EL (cell line): Measurements from ENCODE around the gene NMBR.
A peak's percentile ranks its signal among the peaks of the same experiment; 100 is the strongest.
"Not testable (repeated sequence)": the region's sequence is repeated elsewhere in the genome, so short reads cannot be mapped to it uniquely, and the experiment has no call there.

Source experiments
- DNase-seq: peaks from one replicate; pipeline ENCODE4 v3.0.0-alpha.2; 2016

Gene NMBR

DNA sequence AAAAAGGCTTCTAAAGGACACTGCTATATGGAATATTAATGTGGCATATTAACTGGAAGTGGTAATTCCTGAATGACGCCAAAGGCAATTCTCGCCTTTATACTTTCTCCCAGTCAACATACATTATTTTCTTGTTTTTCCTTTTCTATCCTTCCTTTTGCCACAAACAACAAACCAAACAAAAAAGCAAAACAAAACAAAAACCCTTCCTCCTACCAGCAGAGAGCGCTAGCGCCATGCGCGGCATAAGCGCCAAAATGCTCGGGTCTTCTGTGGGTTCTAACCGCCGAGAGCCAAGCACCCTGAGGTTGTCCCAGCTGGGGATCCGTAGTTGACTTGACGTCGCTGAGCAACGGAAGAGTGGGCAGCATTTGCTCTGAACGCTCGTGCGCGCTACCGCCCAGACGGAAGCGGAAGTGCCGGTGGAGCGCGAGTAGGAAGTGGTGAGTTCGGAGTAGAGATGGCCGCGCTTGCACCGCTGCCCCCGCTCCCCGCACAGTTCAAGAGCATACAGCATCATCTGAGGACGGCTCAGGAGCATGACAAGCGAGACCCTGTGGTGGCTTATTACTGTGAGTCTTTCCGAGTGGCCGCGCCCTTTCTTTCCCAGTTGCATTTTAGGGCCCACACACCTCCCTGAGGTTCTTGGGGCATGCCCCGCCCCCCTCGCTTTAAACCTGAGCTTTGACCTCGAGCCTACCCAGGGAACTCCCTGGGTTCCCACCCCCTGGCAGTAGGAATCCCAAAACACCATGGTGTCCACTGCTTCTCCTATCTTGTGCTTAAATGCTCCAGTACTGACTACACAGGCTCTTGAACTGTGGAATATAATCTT is at the start of gene NMBR, which contains the start of gene VTA1:
Gene NMBR (minus strand): TSS at position 295 of the 835 bp plus-strand sequence. CDS start 58,464 bp downstream, outside the sequence.
Gene VTA1 (plus strand): TSS at position 436 of the 835 bp plus-strand sequence. CDS start 25 bp downstream, at position 461.
- DNase-seq = peak; percentile 99

DNA sequence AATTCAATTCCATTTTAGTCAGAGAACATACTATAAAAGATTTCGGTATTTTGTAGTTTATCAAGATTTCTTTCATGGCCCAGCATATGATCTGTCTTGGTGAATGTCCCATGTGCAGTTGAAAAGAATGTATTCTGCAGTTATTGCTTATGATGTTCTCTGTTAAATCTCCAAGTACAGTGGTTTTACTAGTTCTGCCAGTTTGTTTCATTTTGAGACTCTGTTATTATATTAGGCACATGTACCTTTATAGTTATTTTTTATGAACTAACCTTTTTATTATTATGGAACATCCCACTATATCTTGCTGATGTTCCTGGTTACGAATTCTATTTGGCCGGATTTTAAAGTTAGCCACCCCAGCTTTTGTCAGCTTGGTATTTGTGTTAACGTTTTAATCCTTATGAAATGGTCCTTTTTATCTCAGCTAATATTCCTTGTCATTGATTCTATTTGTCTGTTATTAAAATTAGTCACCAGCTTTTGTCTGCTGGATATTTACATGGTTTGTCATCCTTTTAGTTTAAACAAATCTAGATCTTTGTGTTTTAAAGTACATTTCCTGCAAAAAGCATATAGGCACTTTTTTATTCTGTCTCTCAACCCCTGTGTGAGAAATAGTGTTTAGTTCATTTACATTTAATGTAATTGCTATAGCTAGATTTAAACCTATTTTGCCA is 49.1 kb upstream of the NMBR start:
- peak; percentile 49 for DNase-seq

- no peak for DNase-seq
Observed at GRCh38 chr6:142193621-142194020, 46.7 kb upstream of the NMBR start.

DNA sequence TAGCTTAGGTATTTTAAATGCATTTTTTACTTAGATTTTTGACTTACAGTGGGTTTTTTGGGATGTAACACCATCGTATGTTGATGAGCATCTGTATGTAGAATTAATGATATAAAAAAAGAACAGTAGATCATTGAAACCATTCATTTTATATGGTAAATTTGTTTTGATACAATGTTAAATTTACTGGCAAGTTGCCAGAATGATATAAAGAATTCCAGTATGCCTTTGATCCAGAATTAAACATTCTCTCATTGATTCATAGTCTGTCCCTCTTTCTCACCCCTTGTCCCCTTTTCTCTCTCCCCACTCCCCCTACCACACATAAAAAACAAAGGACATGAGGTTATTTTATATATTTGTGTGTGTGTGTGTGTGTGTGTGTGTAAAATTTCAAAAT is 45.4 kb upstream of the NMBR start:
- DNase-seq = no peak

- DNase-seq = no peak
Observed at GRCh38 chr6:142189057-142189456, 42.1 kb upstream of the NMBR start.

DNA sequence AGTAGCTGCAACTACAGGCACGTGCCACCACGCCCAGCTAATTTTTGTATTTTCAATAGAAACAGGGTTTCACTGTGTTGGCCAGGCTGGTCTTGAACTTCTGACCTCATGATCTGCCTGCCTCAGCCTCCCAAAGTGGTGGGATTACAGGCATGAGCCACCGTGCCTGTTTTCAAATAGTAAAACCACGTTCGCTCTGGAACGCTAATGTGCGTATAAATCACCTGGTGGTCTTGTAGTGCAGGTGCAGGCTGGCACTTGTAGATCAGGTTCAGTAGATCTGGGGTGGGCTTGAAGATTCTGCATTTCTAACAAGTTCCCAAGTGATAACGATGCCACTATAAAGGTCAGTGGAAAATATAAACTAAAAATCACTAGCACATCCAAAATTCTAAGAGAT is 41.4 kb upstream of the NMBR start:
- DNase-seq = not testable (repeated sequence)

GRCh38 chr6:142187209-142187608 is 40.3 kb upstream of the NMBR start:
- DNase-seq = no peak

DNA sequence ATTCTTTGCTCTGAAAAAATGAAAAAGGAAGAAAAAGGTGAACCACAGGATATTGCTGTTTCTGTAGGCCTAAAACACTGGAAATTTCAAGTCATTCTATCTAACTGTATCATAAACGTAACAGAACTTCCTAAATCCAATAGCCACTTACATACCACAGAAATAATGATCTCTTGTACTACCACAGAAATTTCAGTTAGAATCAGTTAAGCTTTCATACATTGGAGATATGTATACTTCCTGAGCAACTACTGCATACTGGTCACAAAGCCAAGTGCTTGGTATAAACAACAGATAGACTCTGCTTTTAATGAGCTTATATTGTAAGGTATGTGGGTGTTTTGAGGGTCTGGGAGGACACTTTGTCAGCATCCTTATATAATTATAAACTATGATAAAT is 38.7 kb upstream of the NMBR start:
- DNase-seq = no peak

GRCh38 chr6:142184307-142184706 is 37.4 kb upstream of the NMBR start:
- no peak for DNase-seq

GRCh38 chr6:142183351-142183750 is 36.4 kb upstream of the NMBR start:
- DNase-seq = no peak

DNA sequence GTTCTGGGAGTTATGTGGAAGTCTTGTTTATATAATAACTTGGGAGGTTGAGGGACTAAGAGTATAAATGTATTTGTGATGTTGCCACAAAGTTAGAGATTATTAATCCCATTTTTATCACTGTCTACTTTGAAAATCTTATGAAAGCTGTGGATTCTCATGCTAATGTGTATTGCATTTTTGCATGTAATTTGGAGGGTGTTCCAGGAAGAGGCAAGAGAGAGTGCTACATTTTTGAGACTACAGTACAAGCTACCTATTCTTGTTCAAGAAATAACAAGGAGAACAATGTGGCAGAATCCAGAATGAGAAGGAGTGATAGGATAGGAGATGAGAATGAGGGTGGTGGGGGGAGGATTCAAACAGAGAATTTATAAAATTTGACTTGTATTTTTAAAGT is 35.1 kb upstream of the NMBR start:
- no peak for DNase-seq

- DNase-seq = no peak
Observed at GRCh38 chr6:142178129-142178528, 31.2 kb upstream of the NMBR start.

DNA sequence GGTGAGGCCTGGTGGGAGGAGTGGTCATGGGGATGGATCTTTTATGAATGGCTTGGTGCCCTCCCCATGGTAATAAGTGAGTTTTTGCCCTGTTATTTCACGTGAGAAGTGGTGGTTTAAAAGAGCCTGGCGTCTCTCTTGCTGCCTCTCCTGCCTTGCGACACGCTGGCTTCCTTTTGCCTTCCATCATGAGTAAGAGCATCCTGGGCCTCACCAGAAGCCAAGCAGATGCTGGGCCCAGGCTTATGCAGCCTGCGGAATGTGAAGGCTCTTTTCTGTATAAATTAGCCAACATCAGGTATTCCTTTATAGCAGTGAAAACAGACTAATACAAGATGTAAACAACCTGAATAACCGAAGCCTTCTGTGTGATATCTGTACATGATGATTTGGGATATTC is 27.8 kb upstream of the NMBR start:
- no peak for DNase-seq

GRCh38 chr6:142173980-142174379 is 27.1 kb upstream of the NMBR start:
- DNase-seq = no peak

GRCh38 chr6:142172758-142173157 is 25.8 kb upstream of the NMBR start:
- DNase-seq = no peak

GRCh38 chr6:142171351-142171750 is 24.4 kb upstream of the NMBR start:
- DNase-seq = no peak

DNA sequence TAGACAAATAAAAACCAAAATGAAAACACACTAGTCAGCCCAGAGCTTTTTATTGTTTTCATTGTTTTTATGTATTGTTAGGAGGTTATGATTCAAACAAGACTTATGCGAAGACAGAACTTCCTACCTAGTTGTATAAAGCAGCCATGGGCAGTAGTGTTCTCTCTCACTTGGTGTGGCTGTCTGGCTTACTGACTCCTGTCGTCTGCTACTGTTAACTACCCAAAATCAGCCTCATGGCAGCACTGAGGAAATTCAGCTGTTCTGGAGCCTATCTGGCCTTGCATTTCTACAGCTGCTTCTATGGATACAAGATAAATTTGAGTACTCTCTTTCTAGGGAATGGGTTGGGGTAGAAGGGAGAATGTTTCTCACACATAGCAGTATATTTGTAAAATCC is 20.6 kb upstream of the NMBR start:
- no peak for DNase-seq

GRCh38 chr6:142167071-142167470 is 20.1 kb upstream of the NMBR start:
- DNase-seq = no peak

- no peak for DNase-seq
Observed at GRCh38 chr6:142165227-142165626, 18.3 kb upstream of the NMBR start.

GRCh38 chr6:142162780-142163179 is 15.9 kb upstream of the NMBR start:
- DNase-seq = no peak

DNA sequence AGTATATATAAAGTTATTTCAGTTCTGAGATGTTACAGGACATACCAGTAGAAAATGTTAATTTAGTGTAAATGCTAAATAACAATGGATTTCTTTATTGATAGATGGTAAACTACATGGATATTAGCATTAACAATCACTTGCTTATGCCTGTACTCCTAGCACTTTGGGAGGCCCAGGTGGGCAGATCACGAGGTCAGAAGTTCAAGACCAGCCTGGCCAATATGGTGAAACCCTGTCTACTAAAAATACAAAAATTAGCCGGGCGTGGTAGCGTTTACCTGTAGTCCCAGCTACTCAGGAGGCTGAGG is 9.8 kb upstream of the NMBR start:
- DNase-seq = not testable (repeated sequence)

DNA sequence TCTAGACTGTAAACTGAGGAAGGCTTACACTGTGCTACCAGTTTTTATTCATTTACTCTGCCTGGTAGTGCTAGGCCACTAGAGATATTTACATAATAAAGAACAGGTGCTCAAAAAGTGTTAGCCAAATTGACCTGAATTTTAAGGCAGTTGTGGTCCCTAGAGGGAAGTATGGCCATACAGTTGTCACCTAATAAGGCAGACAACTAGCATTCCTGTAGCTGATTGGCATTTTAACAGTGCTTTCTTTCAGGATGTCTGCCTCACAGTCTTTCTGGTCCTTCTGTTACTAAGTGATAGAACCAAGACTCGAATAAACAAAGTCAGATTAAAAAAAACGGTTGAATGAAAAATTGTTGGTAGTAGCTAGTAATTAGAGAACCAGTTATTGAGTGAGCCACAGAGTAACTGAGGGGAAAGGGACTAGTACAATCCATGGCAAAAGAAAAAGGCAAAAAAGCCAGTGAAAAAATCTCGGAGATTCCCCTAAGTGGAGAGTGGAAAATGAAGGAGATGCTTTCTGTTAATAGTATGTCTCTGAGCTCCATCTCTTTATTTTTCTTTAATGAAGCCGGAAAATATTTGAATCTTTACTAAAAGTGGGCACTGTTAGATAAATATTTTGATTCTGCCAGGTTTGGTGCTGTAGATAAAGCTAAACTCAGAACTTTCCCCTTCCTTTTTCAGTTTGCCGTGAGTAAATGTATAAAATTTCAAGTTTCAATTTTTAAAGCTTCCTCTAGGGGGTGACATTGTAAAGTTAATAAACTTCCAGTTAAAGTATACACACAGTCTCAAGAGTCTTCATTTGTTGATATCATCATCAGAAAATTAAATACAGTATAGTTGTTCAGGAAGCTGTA is 9.2 kb upstream of the NMBR start:
- DNase-seq = peak; percentile 37

DNA sequence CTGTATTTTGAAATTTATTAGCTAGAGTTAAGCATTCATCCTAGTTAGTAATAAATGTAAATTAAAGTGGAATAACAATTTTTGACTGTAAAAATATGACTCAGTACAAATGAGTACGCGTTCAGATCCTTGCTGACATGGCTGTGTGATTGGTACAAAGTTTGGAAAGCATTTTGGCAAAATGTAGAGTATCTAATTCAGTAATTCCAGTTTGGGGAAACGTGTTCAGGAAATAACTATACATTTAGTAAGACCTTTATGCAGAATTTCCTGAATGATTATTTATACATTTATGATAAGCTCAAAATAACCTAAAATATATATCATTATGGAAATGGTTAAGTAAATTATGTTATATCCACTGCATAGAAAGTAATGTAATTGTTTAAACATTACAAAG is 8.2 kb upstream of the NMBR start:
- DNase-seq = no peak

- DNase-seq = no peak
Observed at GRCh38 chr6:142154336-142154735, 7.4 kb upstream of the NMBR start.
